Femur (tissue), 1 donor: ENCODE results near the gene RUNX3.
"Not testable (repeated sequence)": the region's sequence is repeated elsewhere in the genome, so short reads cannot be mapped to it uniquely, and the experiment has no call there.

Source experiments
- DNase-seq: peaks from one replicate; pipeline ENCODE4 v3.0.0-alpha.2; 2017

Gene RUNX3

GRCh38 chr1:24930260-24931145, at the start of gene RUNX3:
Gene RUNX3, minus strand, starts transcription at chr1:24930276. Its CDS starts 408 bp downstream, at chr1:24929868.
- peak; percentile 71 for DNase-seq

- DNase-seq, result not testable (repeated sequence)
Observed at GRCh38 chr1:24979232-24979631, 49.2 kb upstream of the RUNX3 start.

- no peak for DNase-seq
Observed at GRCh38 chr1:24978383-24979032, 48.4 kb upstream of the RUNX3 start.

- DNase-seq, result no peak
Observed at GRCh38 chr1:24975391-24975790, 45.3 kb upstream of the RUNX3 start.

- no peak for DNase-seq
Observed at GRCh38 chr1:24973315-24973714, 43.2 kb upstream of the RUNX3 start.

GRCh38 chr1:24972915-24973242, 42.8 kb upstream of the RUNX3 start:
- DNase-seq, result no peak

GRCh38 chr1:24972221-24972914, 42.3 kb upstream of the RUNX3 start:
- peak; percentile 51 for DNase-seq

GRCh38 chr1:24970926-24971875, 41.1 kb upstream of the RUNX3 start:
- no peak for DNase-seq

- DNase-seq, result no peak
Observed at GRCh38 chr1:24970399-24970753, 40.3 kb upstream of the RUNX3 start.

GRCh38 chr1:24969596-24970398, 39.7 kb upstream of the RUNX3 start:
- no peak for DNase-seq

- DNase-seq, result no peak
Observed at GRCh38 chr1:24968941-24969585, 39.0 kb upstream of the RUNX3 start.

GRCh38 chr1:24967962-24968361, 37.9 kb upstream of the RUNX3 start:
- no peak for DNase-seq

GRCh38 chr1:24967555-24967954, 37.5 kb upstream of the RUNX3 start:
- no peak for DNase-seq

- no peak for DNase-seq
Observed at GRCh38 chr1:24966724-24967346, 36.8 kb upstream of the RUNX3 start.

GRCh38 chr1:24966121-24966723, 36.1 kb upstream of the RUNX3 start:
- no peak for DNase-seq

GRCh38 chr1:24965571-24965930, 35.5 kb upstream of the RUNX3 start:
- no peak for DNase-seq

- peak; percentile 81 for DNase-seq
Observed at GRCh38 chr1:24964811-24965570, 34.9 kb upstream of the RUNX3 start.

GRCh38 chr1:24963943-24964693, 34.0 kb upstream of the RUNX3 start:
- DNase-seq, result no peak
